ENCODE measurements around the gene CCDC142. TPM values are rescaled to one million over a fixed set of nuclear protein-coding genes. Genes with fewer than 3 reads are reported as not detected.

Gene CCDC142
- total and polyA plus RNA-seq, 3 donors from 2014 or later: 15.5 to 30.2 (median 29.4) TPM

GRCh38 chr2:74504591-74504990, 21.8 kb upstream of the CCDC142 start:
- no peak for TF ChIP-seq POLR2A (IDR thresholded peaks at IDR 0.05)
- no peak for TF ChIP-seq CTCF (IDR thresholded peaks at IDR 0.05)
- H3K4me1 ChIP-seq: peaks cover 7% of the 10 kb centered on the region
- H3K27me3 ChIP-seq: no peaks in the 10 kb centered on the region
- DNase-seq: no peak
- intact Hi-C loops (cut with DNase I; ENCODE audit: low total_unique reads): no loop called here
- 87 to 88% methylated on average over 3 of the region's 3 CpGs for WGBS, 2 donors
- no peak overlapping the region for H3K27ac ChIP-seq
- H3K36me3 ChIP-seq (ENCODE audit: low read depth, missing control alignments): peaks cover 4% of the 10 kb centered on the region
- H3K4me3 ChIP-seq: no peak overlapping the region
- no peaks in the 10 kb centered on the region for H3K9me3 ChIP-seq

- H3K27ac ChIP-seq: no peak overlapping the region
Observed at GRCh38 chr2:74503506-74504475, 21.0 kb upstream of the CCDC142 start.

GRCh38 chr2:74502720-74503505, 20.1 kb upstream of the CCDC142 start:
- H3K4me1 ChIP-seq: peaks cover 13% of the 10 kb centered on the region
- no peak for TF ChIP-seq POLR2A (IDR thresholded peaks at IDR 0.05)
- no peak for TF ChIP-seq CTCF (IDR thresholded peaks at IDR 0.05)
- intact Hi-C loops (cut with DNase I; ENCODE audit: low total_unique reads): no loop called here
- 1 to 3% methylated on average over 20 to 65 of the region's 67 CpGs for WGBS, 2 donors
- no peaks in the 10 kb centered on the region for H3K27me3 ChIP-seq
- peak overlapping the region; percentile 39 to 51 for H3K4me3 ChIP-seq
- no peaks in the 10 kb centered on the region for H3K9me3 ChIP-seq
- DNase-seq: peak; percentile 64
- H3K27ac ChIP-seq: no peak overlapping the region
- peaks cover 4% of the 10 kb centered on the region for H3K36me3 ChIP-seq (ENCODE audit: low read depth, missing control alignments)

More at GRCh38 chr2:74503506-74504475, 21.0 kb upstream of the CCDC142 start:
- no peak for TF ChIP-seq POLR2A (IDR thresholded peaks at IDR 0.05)
- TF ChIP-seq CTCF (IDR thresholded peaks at IDR 0.05): no peak
- no peaks in the 10 kb centered on the region for H3K9me3 ChIP-seq
- 47 to 51% methylated on average over 21 to 45 of the region's 45 CpGs for WGBS, 2 donors
- peaks cover 14% of the 10 kb centered on the region for H3K4me1 ChIP-seq
- DNase-seq: no peak
- intact Hi-C loops (cut with DNase I; ENCODE audit: low total_unique reads): no loop called here
- no peaks in the 10 kb centered on the region for H3K27me3 ChIP-seq
- peaks cover 4% of the 10 kb centered on the region for H3K36me3 ChIP-seq (ENCODE audit: low read depth, missing control alignments)
- peak overlapping the region; percentile 39 to 51 for H3K4me3 ChIP-seq

GRCh38 chr2:74502147-74502719, 19.4 kb upstream of the CCDC142 start:
- no peak for TF ChIP-seq CTCF (IDR thresholded peaks at IDR 0.05)
- TF ChIP-seq POLR2A (IDR thresholded peaks at IDR 0.05): no peak
- peaks cover 4% of the 10 kb centered on the region for H3K36me3 ChIP-seq (ENCODE audit: low read depth, missing control alignments)
- H3K27ac ChIP-seq: no peak overlapping the region
- H3K9me3 ChIP-seq: no peaks in the 10 kb centered on the region
- no peak for DNase-seq
- H3K4me3 ChIP-seq: peak overlapping the region; percentile 39 to 51
- 12 to 13% methylated on average over 31 to 32 of the region's 32 CpGs for WGBS, 2 donors
- intact Hi-C loops (cut with DNase I; ENCODE audit: low total_unique reads): no loop called here
- H3K4me1 ChIP-seq: peaks cover 18% of the 10 kb centered on the region
- no peaks in the 10 kb centered on the region for H3K27me3 ChIP-seq

Measured in testis (tissue), 3 donors.